ENCODE measurements around the gene MTIF3. TPM values are rescaled to one million over a fixed set of nuclear protein-coding genes. Genes with fewer than 3 reads are reported as not detected.
A peak's percentile ranks its signal among the peaks of the same experiment; 100 is the strongest.

The MTIF3 gene
- total RNA-seq, 1 experiment from 2014 or later: 83.4 TPM

DNA sequence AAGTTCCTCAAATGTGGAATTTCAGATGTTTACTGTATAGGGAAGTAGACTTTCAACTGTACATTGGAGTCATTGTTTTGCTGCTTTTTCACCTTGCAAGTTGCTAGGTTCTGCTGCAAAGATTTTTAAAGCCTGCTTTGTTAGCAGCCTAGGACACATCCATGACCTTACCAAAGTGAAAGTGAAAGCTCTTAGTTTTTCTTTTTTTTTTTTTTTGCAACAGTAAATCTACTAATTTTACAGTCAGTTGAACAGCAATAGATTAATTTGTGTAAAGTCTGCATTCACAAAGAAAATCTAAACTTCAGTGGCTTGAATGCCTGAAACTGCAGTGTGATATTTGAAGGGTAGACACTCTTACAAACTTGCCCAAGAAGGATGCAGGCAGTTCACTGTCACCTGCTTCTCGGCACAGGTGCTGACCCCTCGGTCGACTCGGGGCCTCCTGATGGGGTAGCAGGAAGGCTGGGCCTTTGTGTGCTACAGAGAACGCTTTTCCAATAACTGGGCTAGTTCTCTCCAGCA lies 5.0 kb upstream of the MTIF3 start:
- DNase-seq (ENCODE audit: low read depth): peak; percentile 13

DNA sequence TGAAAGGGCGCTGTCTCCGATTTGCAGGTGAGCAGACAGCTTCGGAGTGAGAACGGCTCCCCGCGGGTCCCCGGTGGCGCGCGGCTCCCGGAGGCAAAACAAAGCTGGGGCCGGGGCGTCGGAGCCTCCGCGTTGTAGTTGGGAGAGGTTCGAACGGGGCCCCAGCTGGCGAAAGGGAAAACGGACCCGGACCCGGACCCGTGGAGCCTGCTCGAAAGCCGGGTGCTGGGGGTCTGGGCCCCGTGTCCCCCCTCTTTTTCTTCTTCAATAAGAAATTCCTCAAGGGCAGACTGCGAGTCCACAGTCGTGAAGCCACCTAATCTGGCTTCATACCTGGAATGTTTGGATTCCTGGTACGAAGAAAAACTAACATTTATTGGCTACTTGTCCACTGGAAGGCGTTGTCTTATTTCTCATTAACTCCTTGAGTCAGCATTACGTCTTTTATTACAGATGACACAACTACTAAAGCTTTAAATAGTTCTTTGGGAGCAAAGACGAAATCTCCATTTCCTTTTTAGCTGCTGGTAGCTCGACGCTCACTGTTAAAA lies 632 bp upstream of the MTIF3 start:
- DNase-seq (ENCODE audit: low read depth): peak; percentile 26

DNA sequence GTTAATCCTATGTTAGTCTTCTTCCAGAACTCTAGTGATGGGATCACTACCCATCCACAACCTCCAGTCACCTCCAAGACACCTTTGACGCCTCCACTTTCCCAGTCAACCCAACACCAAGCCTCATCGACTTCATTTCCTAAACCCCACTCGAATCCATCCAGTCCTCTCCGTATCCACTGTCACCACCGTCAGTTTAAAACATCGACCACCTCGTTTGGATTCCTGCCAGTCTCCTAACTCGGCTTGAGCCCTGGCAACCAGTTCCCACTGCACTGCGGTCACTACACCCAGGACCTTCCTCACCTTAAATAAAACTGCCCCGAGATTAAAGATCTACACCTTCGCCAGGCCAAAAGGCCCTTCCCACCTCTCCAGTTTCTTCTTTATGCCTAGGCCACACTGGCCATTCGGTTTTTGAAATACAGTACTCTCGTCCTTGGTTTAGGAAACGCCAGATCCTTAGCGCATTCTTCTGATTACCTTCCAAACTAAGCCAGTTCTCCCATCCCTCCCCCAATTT lies 1.2 kb downstream of the MTIF3 start:
- peak; percentile 1 for DNase-seq (ENCODE audit: low read depth)

DNA sequence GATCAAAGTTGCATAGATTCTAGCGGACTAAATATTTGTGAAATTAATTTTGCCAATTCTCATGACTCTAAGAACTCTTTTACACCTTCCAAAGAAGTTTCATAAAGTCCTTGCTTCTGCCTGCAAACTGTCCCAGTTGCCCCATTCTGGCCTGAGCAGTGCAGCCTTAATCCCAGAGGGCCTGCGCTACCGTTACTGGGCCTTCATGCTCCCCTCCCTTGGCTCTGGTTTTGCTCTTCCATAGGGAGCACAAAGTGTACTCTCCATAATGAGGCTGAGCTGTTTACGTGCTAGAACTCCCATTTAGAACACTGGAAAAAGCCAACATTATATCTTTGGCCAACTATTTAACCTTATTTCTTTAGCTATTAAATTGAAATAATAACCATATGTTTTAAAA lies 2.1 kb downstream of the MTIF3 start:
- no peak for DNase-seq (ENCODE audit: low read depth)

DNA sequence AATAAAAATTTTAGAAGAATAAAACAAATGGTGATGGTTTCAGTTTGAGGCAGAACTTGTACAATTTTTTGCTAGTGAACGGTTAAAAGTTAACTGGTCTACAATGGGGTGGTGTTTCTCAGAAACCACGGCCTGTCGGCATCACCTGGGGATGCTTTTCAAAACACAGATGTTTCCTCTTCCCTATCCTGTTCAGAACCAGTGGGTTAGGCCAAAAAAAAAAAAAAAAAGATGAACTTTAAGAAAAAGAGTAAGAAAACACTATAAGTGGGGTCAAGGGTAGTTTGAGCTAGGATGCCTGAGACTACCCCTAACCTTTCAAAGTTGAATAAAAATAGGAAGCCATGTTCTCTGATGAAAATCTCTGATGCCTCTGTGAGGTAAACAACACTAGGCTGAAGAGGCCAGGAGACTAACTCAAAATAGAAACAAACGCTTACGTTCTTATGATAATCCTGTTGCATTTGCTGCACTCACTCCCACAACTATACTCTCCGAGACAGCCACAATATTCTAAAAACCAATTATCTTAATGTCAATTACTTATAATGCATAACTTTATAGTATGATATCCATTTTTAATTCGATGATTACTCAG lies 3.3 kb downstream of the MTIF3 start:
- no peak for DNase-seq (ENCODE audit: low read depth)

DNA sequence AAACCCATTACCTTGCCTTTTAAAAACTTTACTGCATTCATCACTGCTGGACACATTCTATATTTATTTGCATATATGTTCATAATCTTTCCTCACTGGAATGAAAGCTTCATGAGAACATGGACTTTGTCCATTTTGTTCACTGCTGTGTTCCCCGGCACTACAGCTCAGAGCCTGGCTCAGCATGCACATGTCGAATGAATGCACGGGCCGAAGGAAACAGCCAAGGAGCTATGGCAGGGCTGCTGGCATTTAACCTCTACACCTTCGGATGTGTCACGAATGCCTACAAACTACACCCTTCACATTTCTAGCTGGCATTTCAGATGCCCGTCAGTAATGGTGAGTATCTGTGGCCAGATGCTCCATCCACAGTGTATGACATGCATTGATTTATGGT lies 7.6 kb downstream of the MTIF3 start:
- no peak for DNase-seq (ENCODE audit: low read depth)

DNA sequence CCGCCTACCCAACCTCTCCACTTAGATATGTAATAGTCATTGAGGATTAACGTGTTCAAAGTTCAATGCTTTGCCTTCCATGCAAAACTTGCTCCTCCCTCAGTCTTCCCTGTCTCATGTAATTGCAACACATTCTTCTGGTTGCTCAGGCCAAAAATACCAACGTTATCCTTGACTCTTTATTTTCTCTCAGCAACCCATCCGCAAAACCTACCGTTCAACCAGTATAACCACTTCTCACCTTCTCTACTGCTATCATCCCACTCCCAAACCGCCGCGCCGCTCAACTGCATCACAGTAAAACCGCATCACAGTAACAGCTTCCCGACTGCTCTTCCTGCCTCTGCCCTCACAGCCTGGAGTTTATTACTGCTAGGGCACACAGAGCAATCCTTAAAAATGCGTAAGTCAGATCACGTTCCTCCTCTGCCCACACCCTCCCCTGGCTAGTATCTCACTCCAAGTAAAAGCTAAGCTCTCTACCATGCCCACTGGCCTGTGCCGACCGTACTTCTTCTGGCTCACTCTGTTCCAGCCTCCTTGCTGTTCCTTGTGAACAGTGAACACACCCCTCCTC lies 8.2 kb downstream of the MTIF3 start:
- no peak for DNase-seq (ENCODE audit: low read depth)

DNA sequence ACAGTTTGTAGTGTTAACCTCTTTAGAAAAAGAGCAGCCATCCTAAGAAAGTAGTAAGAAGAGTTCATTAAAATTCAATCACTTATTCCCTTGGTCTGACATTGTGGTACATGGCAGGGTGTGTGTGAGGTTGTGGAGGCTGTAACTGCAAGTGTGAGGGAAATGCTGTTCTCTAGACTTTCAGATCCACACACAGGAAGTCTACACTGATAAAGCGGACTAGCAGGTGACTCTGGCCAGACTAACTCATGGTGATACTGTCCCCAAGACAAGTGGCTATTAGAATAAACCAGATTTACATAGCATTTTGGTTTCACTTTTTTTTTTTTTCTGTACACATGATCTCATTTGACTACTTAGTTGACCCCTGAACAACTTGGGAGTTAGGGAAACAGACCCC lies 10.0 kb downstream of the MTIF3 start:
- no peak for DNase-seq (ENCODE audit: low read depth)

DNA sequence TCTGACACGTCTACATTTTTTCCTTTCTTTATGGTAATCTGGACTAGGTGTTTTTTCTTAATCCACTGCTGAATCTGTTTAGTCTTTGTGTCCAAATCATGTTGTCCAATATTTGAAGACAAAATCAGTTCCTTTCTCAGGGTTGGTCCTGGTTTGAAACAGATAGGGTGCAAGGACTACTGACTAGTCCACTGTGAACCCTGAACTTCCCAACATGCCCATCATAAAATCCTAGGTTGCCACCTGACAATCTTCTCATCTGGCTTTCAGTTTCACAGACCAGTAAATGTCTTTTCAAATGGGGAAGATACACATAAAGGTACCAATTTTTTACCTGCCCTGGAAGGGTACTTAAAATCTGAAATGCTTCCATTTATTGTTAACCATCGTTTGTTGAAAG lies 13.2 kb downstream of the MTIF3 start:
- DNase-seq (ENCODE audit: low read depth): no peak

DNA sequence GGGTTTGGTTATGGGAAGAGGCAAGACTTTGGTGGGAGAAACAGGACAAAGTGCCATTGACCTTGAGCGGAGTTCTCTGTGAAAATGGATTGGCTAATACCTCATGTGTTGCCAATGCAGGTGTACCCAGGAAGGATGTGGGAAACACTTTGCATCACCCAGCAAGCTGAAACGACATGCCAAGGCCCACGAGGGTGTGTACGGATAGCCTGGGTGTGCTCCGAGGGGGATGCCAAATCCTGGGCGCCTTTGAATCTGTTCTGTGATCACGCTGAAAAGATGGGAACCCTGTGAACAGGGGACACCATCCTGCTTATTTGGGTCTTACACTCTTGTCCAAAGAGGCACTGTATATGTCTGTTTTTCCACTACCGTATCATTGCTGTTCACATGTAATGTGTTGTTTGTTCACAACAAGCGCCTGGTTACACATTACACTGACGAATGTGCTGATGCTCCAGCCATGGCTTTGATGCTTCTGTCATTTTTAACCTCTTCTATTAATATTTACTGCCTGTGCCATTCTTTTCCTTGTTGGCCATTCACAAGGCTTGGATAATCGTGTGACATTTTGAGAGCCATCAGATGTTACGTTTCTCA lies 17.7 kb downstream of the MTIF3 start:
- DNase-seq (ENCODE audit: low read depth): no peak

DNA sequence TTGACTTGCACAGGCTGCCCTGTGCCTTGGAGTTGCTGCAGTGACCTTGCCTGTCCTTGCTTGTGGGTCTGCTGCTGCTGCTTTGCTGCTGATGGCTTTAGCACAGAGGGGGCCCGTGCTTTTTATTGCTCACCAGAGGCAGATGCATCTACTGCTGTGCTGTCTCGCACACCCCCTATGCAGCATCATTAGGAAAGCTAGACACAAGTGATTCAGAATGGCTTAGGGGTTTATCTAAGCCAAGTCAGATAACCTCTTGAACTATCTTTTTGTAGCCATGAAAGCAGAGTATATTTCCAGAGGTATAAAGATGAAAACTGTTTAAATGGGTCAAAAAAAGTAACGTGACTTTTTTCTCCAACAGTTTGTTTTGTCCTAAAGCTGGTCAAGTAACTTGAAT lies 18.2 kb downstream of the MTIF3 start:
- DNase-seq (ENCODE audit: low read depth): no peak

DNA sequence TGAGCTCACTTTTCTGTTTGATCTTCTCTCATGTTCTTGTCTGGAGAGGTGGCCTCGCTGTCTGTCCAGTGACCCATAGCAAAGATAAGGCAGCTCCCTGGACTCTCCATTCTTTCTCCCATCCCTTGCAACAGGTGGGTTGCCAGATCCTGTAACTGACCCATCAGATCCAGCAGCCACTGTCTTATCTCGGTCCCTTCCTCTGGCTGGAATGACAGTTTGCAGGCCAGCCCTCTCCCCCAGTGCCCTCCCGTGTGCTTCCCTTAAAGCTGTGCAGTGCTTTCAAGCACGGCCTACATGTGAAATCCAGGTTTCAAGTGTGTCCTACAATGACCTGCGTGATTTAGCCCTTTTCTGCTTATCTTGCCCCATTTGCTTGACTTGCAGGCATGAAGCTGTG lies 22.2 kb downstream of the MTIF3 start:
- no peak for DNase-seq (ENCODE audit: low read depth)

DNA sequence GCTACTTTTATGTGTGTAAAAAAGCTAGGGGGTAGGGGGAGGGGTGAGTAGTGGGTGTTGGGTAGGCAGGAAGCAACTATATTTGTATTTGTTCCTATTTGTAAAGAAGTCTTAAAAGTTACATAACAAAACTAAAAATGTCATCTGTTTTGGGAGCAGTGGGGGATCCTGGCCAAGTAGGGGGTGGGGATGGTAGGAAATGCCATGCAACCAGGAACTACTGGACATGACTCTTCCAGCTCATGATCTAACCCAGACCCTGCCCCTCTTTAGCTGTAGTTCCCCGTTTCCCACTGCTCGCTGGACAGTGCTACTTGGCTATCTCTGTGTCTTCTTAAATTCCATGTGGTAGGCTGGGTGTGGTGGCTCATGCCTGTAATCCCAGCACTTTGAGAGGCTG lies 22.7 kb downstream of the MTIF3 start:
- DNase-seq (ENCODE audit: low read depth): no peak

DNA sequence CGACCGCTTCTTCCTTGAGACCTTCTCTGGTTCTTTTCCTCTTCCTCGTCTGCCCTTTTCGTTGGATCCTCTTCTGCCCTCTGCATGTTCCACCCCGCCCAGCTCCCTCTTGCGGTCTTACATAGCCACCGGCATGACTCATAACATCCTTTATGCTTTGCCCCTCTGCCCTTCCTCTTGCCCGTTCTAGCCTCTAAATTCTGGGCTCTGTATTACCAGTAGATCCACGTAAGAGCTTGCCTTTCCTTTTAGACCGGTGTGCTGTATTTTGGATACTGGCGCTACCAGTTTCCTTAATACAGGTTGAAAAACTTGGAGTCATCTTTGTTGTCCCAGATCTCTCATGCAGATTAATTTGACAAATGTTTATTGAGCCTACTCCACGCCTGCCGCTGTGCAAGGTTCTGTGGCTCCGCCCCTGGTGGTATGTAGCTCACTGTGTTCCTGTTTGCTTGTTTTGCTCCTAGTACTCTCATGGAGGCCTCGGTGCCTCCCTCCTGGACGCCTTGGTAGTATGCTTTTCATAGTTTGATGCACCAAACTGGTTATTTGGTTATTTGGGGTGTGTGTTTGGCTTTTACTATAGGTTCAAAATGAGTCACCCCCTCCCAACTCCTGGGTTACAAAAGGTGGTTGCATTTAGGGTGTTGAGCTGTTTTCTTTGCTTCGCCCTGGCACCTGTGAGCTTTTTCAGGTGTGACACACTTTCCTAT lies 24.3 kb downstream of the MTIF3 start:
- DNase-seq (ENCODE audit: low read depth): peak; percentile 82

DNA sequence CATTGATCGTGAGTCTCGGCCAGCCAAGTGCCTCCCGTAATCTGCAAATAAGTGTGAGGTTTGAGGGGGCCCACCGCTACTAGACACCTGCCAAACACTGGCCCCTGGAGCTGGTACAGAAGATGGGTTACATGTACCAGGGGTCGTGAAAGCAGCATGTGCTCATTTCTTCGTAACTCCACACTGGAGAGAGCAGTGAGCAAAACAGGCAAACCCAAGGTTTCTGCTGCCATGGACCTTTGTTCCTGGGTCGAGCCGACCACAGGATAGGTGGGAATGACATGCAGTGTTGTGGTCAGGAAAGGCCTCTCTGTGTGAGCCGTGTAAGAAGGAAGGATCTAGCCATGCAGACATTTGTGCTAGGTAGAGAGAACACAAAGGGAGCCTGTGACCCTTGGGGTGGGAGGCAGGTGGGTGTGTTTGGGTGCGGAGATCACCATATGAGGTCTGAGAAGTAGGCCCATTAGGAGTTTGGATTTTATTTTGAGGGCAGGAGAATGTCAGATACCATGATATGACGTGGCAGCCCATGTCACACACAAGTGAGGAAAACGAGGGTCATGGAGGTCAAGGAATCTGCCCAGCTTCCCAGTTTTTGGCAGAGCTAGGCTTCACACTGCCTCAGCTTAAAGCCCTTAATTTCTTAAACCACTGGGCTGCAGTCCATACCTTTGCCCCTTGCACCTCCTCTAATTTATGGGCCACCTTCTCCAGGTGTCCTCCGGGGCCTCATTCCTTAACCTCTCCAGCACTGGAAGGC lies 25.0 kb downstream of the MTIF3 start:
- DNase-seq (ENCODE audit: low read depth): peak; percentile 30

DNA sequence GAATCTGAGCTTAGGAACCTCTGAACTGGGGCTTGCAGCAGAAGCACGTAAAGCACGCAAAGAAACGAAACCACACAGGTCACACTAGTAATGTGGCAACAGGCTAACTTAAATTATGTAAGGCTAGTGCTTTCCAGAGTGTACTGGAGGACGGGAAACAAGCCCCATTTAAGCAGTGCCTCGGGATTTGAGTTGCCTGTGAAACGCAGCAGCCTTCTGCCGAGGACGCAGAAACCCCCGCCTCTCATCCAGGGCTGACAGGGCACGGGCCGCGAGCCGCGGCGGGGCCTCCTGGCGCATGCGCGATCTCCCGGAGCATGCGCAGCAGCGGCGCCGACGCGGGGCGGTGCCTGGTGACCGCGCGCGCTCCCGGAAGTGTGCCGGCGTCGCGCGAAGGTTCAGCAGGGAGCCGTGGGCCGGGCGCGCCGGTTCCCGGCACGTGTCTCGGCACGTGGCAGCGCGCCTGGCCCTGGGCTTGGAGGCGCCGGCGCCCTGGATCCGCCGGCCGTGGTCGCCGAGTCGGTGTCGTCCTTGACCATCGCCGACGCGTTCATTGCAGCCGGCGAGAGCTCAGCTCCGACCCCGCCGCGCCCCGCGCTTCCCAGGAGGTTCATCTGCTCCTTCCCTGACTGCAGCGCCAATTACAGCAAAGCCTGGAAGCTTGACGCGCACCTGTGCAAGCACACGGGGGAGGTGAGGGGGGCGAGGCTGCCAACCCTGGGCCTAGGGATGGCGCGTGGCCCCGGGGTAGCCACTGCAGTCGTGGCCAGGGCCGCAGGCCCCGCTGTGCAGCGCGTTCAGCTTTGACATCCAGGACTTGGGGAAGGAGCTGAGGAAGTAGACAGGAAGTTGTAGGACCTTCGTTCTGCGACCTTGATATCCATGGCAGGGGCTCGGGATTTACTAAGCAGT lies 25.9 kb downstream of the MTIF3 start, which contains the start of gene GTF3A:
GTF3A (plus strand) TSS at position 374 of the 912 bp plus-strand sequence.
- DNase-seq (ENCODE audit: low read depth): peak; percentile 79

DNA sequence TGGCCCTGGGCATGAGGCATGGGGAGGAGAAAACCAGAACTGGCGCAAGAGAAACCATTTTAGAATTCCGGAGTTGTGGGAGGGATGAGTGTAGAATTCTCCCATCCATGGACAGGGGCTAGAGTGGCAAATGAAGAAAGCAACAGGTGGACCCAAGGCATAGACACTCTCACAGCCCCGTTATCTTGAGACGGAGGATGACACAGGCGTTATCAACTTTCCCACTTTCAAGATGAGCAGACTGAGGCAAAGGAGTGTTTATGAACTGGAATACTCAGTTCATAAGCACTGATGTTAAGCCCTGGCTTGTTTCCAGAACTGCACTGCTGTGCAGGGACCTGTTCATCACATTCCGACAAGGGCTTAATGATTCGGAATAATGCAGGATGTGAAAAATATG lies 27.0 kb downstream of the MTIF3 start:
- DNase-seq (ENCODE audit: low read depth): no peak

DNA sequence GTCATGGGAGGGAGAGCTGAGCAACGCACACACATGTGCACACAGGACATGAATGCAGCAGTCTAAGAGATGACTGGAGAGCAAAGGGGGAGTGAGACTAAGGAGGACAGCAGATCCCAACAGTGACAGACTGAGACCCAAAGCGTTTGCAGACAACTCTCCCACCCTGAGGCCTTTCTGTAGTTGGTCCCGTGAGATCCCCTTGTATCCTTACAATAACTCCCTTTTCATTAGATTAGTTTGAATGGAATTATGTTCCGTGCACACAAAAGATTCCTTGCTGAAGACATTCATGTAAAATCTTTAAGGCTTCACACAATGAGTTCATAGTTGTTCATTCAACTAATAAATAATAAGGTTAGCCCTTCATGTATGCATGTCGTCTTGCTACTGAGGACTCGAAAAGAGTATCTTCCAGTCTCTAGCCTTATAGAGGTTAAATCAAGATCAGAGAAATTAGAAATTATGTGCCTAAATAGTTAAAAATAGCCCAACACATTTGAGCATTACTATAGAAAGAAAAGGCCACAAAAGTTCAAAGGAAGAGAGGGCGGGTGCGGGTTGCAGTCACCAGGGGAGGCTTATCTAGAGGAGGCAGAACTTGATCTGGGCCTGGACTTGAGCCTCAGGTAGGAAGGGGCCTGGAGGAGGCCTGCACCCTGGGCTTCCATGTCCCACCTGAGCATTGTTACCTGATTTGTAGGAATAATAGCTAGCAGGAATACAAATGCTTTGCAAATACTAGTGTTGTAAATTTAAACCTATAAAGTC lies 29.1 kb downstream of the MTIF3 start:
- DNase-seq (ENCODE audit: low read depth): no peak

DNA sequence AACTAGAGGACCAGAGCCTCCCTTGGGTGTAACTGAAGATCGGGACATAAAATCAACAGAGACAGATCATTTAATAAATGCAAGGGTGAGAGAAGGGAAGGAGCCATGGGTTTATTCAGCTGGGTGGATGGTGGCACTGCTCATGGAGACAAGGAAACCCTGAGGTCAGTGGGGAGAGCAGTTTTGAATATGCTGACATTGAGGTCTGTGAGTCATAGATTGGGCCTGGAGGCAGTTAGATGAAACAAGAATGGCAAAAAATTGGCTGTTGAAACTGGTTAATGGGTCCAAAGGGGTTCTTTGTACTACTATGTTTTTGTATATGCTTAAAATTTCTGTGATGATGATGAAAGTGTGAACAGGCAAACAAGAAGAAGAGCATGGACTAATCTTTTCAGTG lies 31.0 kb downstream of the MTIF3 start:
- peak; percentile 65 for DNase-seq (ENCODE audit: low read depth)

DNA sequence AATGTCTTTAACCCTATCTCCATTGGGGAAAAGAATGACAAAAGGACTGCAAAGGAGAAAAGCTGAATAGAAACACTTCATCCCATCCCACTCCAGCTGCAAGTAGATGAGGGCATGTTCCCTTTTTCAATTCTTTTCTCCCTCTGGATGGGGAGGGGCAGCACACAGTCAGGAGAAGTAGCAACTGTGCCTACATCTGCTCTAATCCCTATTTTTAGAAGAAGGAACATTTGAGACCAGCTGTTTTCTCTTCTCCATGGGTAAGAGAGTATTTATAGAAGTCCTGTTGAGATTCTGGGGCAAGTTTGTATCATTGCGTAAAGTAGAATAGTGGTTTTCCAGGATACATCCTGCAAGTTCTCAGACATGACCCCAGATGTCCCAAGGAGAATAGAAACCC lies 35.2 kb downstream of the MTIF3 start:
- DNase-seq (ENCODE audit: low read depth): no peak
